ENCODE data around the gene KBTBD3.

Gene KBTBD3

DNA sequence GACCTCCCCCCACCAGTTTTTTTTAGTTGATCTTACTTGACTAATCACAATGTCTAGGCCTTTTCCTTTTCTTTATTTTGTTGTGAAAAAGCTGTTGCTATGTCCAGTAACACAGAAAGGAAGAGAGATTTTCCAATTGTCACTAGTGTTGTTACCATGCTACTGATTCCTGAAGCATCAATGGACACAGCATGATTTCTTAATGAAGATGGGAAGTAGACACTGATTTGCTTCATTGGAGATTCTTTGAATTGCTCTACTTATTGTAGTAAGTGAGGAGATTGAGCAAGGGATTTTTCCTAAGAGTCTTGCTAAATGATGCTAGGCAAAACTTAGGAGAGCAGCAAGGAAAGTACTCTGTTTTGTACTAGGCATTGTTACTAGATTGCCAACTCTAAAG is 4.9 kb upstream of the KBTBD3 start:
- H4K12ac ChIP-seq (ENCODE audit: low read depth, low read length): no peak overlapping the region
- peaks cover 2 to 6% of the 10 kb centered on the region in 2 experiments for H3K36me3 ChIP-seq (ENCODE audit: control insufficient read depth in 1 of 2, insufficient read depth in 2 of 2, low read length in 2 of 2)
- H2AFZ ChIP-seq (ENCODE audit: insufficient read depth, low read length, poor library complexity): no peak overlapping the region
- DNase-seq: no peak
- no peak overlapping the region for H4K8ac ChIP-seq (ENCODE audit: low read depth, low read length)
- H2AK5ac ChIP-seq (ENCODE audit: low read length): no peak overlapping the region
- no peaks in the 10 kb centered on the region for H3K27me3 ChIP-seq (ENCODE audit: insufficient read depth, low read length)
- H3K4me3 ChIP-seq (ENCODE audit: low read depth, low read length): no peak overlapping the region
- no peak overlapping the region for H3K14ac ChIP-seq (ENCODE audit: low read length)
- no peak overlapping the region for H3K27ac ChIP-seq (ENCODE audit: low read depth, low read length)
- H3K79me2 ChIP-seq (ENCODE audit: control insufficient read depth, insufficient read depth, low read length, poor library complexity): peaks cover 6% of the 10 kb centered on the region
- no peak overlapping the region for H3K18ac ChIP-seq (ENCODE audit: low read length)
- H3K4me1 ChIP-seq (ENCODE audit: control insufficient read depth in 1 of 2, insufficient read depth in 2 of 2, low read length in 2 of 2): no peaks in the 10 kb centered on the region
- no peak overlapping the region for H2BK5ac ChIP-seq (ENCODE audit: low read depth, low read length, poor library complexity)
- H3K23ac ChIP-seq (ENCODE audit: low read length): no peak overlapping the region
- no peak overlapping the region for H3K4ac ChIP-seq (ENCODE audit: low read depth, low read length)
- peaks cover 5% of the 10 kb centered on the region for H3K79me1 ChIP-seq (ENCODE audit: low read length)
- H3K4me2 ChIP-seq (ENCODE audit: low read length): no peak overlapping the region
- H3K9me3 ChIP-seq (ENCODE audit: insufficient read depth, low read depth, low read length): no peaks in the 10 kb centered on the region
- no peak overlapping the region for H3K9ac ChIP-seq (ENCODE audit: low read length)
- H2BK12ac ChIP-seq (ENCODE audit: low read length): no peak overlapping the region
- H2BK120ac ChIP-seq (ENCODE audit: insufficient read depth, low read length, poor library complexity): no peak overlapping the region
- H4K91ac ChIP-seq (ENCODE audit: low read depth, low read length): no peak overlapping the region

DNA sequence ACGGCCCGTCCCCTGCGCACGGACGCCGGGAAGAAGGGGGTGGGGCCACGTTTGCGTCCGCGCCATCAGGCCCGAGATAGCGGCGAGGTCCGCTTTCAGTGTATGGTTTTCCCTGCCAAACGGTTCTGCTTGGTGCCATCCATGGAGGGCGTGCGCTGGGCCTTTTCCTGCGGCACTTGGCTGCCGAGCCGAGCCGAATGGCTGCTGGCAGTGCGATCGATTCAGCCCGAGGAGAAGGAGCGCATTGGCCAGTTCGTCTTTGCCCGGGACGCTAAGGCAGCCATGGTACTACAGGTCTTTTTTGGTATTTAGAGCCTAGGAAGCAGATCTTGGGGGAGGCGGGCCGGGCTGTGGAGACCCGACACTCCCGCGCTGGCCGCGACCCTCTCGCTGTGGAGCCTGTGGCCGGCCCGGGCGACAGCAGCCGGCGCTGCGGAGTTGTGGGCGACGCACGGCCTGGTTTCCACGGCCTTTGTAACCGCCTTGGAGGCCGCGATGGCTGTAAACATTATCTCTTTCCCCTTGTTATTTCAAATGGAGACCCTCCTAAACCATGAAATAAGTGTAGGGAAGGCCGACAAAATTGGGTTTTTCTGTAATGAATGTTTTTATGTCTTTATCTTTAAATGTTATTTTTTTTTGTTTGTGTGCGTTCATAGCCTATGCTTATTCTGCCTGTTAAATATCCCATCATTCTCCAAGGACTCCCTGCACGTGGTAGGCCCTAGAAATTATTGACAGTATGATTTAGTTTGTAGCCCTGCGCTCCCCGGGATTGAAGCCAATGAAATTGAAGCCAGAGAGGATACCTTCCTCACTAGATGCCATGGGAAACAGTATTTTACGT is 685 bp upstream of the KBTBD3 start, which contains the start of gene AASDHPPT:
Gene AASDHPPT (plus strand): TSS at position 54 of the 847 bp plus-strand sequence. CDS start 49 bp downstream, at position 103.
- peaks cover 6% of the 10 kb centered on the region for H3K79me2 ChIP-seq (ENCODE audit: control insufficient read depth, insufficient read depth, low read length, poor library complexity)
- peak within 1 kb of the TSS; percentile 69 for H4K91ac ChIP-seq (ENCODE audit: low read depth, low read length)
- H2AFZ ChIP-seq (ENCODE audit: insufficient read depth, low read length, poor library complexity): peak within 1 kb of the TSS; percentile 96
- H3K79me1 ChIP-seq (ENCODE audit: low read length): peaks cover 9% of the 10 kb centered on the region
- H3K4me3 ChIP-seq (ENCODE audit: low read depth, low read length): peak within 1 kb of the TSS; percentile 95
- peak within 1 kb of the TSS; percentile 73 for H2BK5ac ChIP-seq (ENCODE audit: low read depth, low read length, poor library complexity)
- peak within 1 kb of the TSS; percentile 95 for H3K18ac ChIP-seq (ENCODE audit: low read length)
- peak within 1 kb of the TSS; percentile 87 for H3K4me2 ChIP-seq (ENCODE audit: low read length)
- H3K9me3 ChIP-seq (ENCODE audit: insufficient read depth, low read depth, low read length): no peaks in the 10 kb centered on the region
- H3K27ac ChIP-seq (ENCODE audit: low read depth, low read length): peak within 1 kb of the TSS; percentile 87
- peaks cover 2 to 5% of the 10 kb centered on the region in 2 experiments for H3K36me3 ChIP-seq (ENCODE audit: control insufficient read depth in 1 of 2, insufficient read depth in 2 of 2, low read length in 2 of 2)
- no CpG with 5 or more reads among the region's 55 CpGs for WGBS (ENCODE audit: extremely low coverage, insufficient coverage, insufficient read length)
- H2BK12ac ChIP-seq (ENCODE audit: low read length): no peak within 1 kb of the TSS
- peak within 1 kb of the TSS; percentile 94 for H3K14ac ChIP-seq (ENCODE audit: low read length)
- peak within 1 kb of the TSS; percentile 87 for H3K9ac ChIP-seq (ENCODE audit: low read length)
- no peak within 1 kb of the TSS for H3K23ac ChIP-seq (ENCODE audit: low read length)
- no peaks in the 10 kb centered on the region for H3K4me1 ChIP-seq (ENCODE audit: control insufficient read depth in 1 of 2, insufficient read depth in 2 of 2, low read length in 2 of 2)
- no peaks in the 10 kb centered on the region for H3K27me3 ChIP-seq (ENCODE audit: insufficient read depth, low read length)
- DNase-seq: no peak
- peak within 1 kb of the TSS; percentile 93 for H4K8ac ChIP-seq (ENCODE audit: low read depth, low read length)
- H2BK120ac ChIP-seq (ENCODE audit: insufficient read depth, low read length, poor library complexity): peak within 1 kb of the TSS; percentile 78
- peak within 1 kb of the TSS; percentile 85 for H4K12ac ChIP-seq (ENCODE audit: low read depth, low read length)
- H3K4ac ChIP-seq (ENCODE audit: low read depth, low read length): peak within 1 kb of the TSS; percentile 73
- no peak within 1 kb of the TSS for H2AK5ac ChIP-seq (ENCODE audit: low read length)

DNA sequence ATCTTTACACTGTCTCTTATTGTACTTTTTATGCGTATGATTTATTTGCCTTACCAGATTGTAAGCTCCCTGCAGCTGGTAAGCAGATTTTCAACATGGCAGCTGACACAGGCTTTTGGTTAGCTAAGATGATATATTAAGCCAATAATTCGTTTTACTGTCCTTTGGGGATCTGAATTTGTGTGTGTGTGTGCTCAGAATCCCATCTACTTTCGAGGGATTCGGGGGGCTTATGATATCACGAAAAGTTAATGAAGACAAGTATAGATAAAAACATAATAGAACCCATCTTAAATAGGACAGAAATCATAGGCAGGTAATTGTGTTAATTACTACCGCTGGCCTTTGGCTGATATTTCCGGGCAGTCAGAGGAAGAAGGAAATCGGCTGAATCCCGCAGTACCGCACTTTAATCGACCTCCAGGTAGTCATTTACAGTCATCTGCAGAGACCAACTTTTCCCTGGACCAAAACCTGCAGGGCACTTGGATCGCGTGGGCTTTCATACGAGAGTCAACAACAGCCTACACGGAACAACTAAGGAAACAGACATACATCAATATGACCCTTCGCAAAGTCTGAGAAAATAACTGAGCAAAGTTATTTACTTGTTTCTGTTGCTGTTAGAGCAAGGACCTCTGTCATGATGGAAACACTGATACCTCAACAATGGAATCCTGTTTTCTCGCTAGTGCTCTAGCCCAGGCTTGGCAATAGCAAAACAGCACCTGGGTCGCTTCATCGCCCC is 802 bp downstream of the KBTBD3 start:
- no peak overlapping the region for H2BK5ac ChIP-seq (ENCODE audit: low read depth, low read length, poor library complexity)
- peaks cover 9% of the 10 kb centered on the region for H3K79me1 ChIP-seq (ENCODE audit: low read length)
- H3K9ac ChIP-seq (ENCODE audit: low read length): peak overlapping the region; percentile 60
- H2AK5ac ChIP-seq (ENCODE audit: low read length): no peak overlapping the region
- H3K27me3 ChIP-seq (ENCODE audit: insufficient read depth, low read length): no peaks in the 10 kb centered on the region
- no peak overlapping the region for H3K4ac ChIP-seq (ENCODE audit: low read depth, low read length)
- peak overlapping the region; percentile 28 for H4K8ac ChIP-seq (ENCODE audit: low read depth, low read length)
- no peak overlapping the region for H3K23ac ChIP-seq (ENCODE audit: low read length)
- H4K91ac ChIP-seq (ENCODE audit: low read depth, low read length): no peak overlapping the region
- no peaks in the 10 kb centered on the region for H3K4me1 ChIP-seq (ENCODE audit: control insufficient read depth in 1 of 2, insufficient read depth in 2 of 2, low read length in 2 of 2)
- no CpG with 5 or more reads among the region's 19 CpGs for WGBS (ENCODE audit: extremely low coverage, insufficient coverage, insufficient read length)
- peak overlapping the region; percentile 67 for H2AFZ ChIP-seq (ENCODE audit: insufficient read depth, low read length, poor library complexity)
- H2BK12ac ChIP-seq (ENCODE audit: low read length): no peak overlapping the region
- no peak for DNase-seq
- no peak overlapping the region for H2BK120ac ChIP-seq (ENCODE audit: insufficient read depth, low read length, poor library complexity)
- H3K14ac ChIP-seq (ENCODE audit: low read length): no peak overlapping the region
- H3K79me2 ChIP-seq (ENCODE audit: control insufficient read depth, insufficient read depth, low read length, poor library complexity): peaks cover 6% of the 10 kb centered on the region
- no peak overlapping the region for H3K18ac ChIP-seq (ENCODE audit: low read length)
- peaks cover 2 to 3% of the 10 kb centered on the region in 2 experiments for H3K36me3 ChIP-seq (ENCODE audit: control insufficient read depth in 1 of 2, insufficient read depth in 2 of 2, low read length in 2 of 2)
- peak overlapping the region; percentile 79 for H3K4me3 ChIP-seq (ENCODE audit: low read depth, low read length)
- H3K4me2 ChIP-seq (ENCODE audit: low read length): peak overlapping the region; percentile 87
- H4K12ac ChIP-seq (ENCODE audit: low read depth, low read length): no peak overlapping the region
- no peaks in the 10 kb centered on the region for H3K9me3 ChIP-seq (ENCODE audit: insufficient read depth, low read depth, low read length)
- H3K27ac ChIP-seq (ENCODE audit: low read depth, low read length): peak overlapping the region; percentile 50

DNA sequence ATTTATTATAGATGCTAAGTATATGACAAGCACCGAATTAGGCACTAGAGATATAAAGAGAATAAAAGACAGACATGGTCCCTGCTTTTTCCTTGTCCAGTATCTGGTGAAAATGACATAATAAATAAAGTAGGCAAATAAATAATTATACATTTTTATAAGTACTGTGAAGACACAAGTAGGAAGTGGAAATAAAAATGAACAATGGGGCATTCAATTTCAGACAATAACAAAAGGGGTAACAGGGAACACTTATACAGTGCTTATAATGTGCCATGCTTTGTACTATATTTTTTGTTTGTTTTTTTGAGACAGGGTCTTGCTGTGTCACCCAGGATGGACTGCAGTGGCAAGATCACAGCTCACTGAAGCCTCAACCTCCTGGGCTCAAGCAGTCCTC is 4.3 kb downstream of the KBTBD3 start:
- no CpG with 5 or more reads among the region's 1 CpG for WGBS (ENCODE audit: extremely low coverage, insufficient coverage, insufficient read length)

More for the DNA sequence above, 4.3 kb downstream of the KBTBD3 start:
- H2BK12ac ChIP-seq (ENCODE audit: low read length): no peak overlapping the region
- no peak overlapping the region for H2BK5ac ChIP-seq (ENCODE audit: low read depth, low read length, poor library complexity)
- H4K8ac ChIP-seq (ENCODE audit: low read depth, low read length): no peak overlapping the region
- no peak overlapping the region for H3K27ac ChIP-seq (ENCODE audit: low read depth, low read length)
- H3K4me1 ChIP-seq (ENCODE audit: control insufficient read depth in 1 of 2, insufficient read depth in 2 of 2, low read length in 2 of 2): no peaks in the 10 kb centered on the region
- H3K4me3 ChIP-seq (ENCODE audit: low read depth, low read length): no peak overlapping the region
- no peak overlapping the region for H3K14ac ChIP-seq (ENCODE audit: low read length)
- no peak for DNase-seq
- no peak overlapping the region for H3K9ac ChIP-seq (ENCODE audit: low read length)
- peaks cover 3% of the 10 kb centered on the region for H3K79me2 ChIP-seq (ENCODE audit: control insufficient read depth, insufficient read depth, low read length, poor library complexity)
- no peak overlapping the region for H3K4ac ChIP-seq (ENCODE audit: low read depth, low read length)
- no peaks in the 10 kb centered on the region for H3K36me3 ChIP-seq (ENCODE audit: control insufficient read depth in 1 of 2, insufficient read depth in 2 of 2, low read length in 2 of 2)
- no peak overlapping the region for H2AFZ ChIP-seq (ENCODE audit: insufficient read depth, low read length, poor library complexity)
- H3K9me3 ChIP-seq (ENCODE audit: insufficient read depth, low read depth, low read length): no peaks in the 10 kb centered on the region
- no peaks in the 10 kb centered on the region for H3K27me3 ChIP-seq (ENCODE audit: insufficient read depth, low read length)
- no peak overlapping the region for H2BK120ac ChIP-seq (ENCODE audit: insufficient read depth, low read length, poor library complexity)
- no peak overlapping the region for H3K4me2 ChIP-seq (ENCODE audit: low read length)
- H3K79me1 ChIP-seq (ENCODE audit: low read length): peaks cover 8% of the 10 kb centered on the region
- no peak overlapping the region for H2AK5ac ChIP-seq (ENCODE audit: low read length)
- H4K91ac ChIP-seq (ENCODE audit: low read depth, low read length): no peak overlapping the region
- no peak overlapping the region for H3K23ac ChIP-seq (ENCODE audit: low read length)
- no peak overlapping the region for H4K12ac ChIP-seq (ENCODE audit: low read depth, low read length)
- H3K18ac ChIP-seq (ENCODE audit: low read length): no peak overlapping the region

Data from trophoblast cell (in vitro differentiated cells and primary cell).